ENCODE data around the gene IFNGR1.

- TF ChIP-seq, protein P1, sequence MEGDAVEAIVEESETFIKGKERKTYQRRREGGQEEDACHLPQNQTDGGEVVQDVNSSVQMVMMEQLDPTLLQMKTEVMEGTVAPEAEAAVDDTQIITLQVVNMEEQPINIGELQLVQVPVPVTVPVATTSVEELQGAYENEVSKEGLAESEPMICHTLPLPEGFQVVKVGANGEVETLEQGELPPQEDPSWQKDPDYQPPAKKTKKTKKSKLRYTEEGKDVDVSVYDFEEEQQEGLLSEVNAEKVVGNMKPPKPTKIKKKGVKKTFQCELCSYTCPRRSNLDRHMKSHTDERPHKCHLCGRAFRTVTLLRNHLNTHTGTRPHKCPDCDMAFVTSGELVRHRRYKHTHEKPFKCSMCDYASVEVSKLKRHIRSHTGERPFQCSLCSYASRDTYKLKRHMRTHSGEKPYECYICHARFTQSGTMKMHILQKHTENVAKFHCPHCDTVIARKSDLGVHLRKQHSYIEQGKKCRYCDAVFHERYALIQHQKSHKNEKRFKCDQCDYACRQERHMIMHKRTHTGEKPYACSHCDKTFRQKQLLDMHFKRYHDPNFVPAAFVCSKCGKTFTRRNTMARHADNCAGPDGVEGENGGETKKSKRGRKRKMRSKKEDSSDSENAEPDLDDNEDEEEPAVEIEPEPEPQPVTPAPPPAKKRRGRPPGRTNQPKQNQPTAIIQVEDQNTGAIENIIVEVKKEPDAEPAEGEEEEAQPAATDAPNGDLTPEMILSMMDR (IDR thresholded peaks at IDR 0.05) = no peak
- no peak for TF ChIP-seq EZH2 (IDR thresholded peaks at IDR 0.05)
- TF ChIP-seq EZH2phosphoT487 (IDR thresholded peaks at IDR 0.05) = no peak
Observed at GRCh38 chr6:137214931-137215330, 4.3 kb downstream of the IFNGR1 start.

Measured in neural progenitor cell (in vitro differentiated cells).